GM12878 (cell line): ENCODE measurements around the gene PRKAG3. TPM values are rescaled to one million over a fixed set of nuclear protein-coding genes. Genes with fewer than 3 reads are reported as not detected.

ENCODE experiments used
- ATAC-seq: fragments of 200-7000 bp; cut with Tn5 transposase; 3 replicates; pipeline ENCODE4 v1.9.1; 2020; ENCODE audit warnings: mild to moderate bottlenecking, moderate library complexity
- BruUV-seq: library from RNA; stranded (reverse); fragments of 400-500 nt; replicated peaks from 2 replicates; lab custom pipeline; 2021; lab: Mats Ljungman, UMichigan
- CTCF ChIA-PET: fragments of 300-600 bp; sonication (Branson Sonifier 250); formaldehyde crosslinking; extraction: SDS; loops from one replicate; lab custom pipeline; 2021; ENCODE audit warnings: inconsistent platforms; lab: Yijun Ruan, JAX
- POLR2A ChIA-PET: fragments of 350-600 bp; formaldehyde crosslinking; extraction: SDS; loops from one replicate; lab custom pipeline; 2021; ENCODE audit warnings: inconsistent platforms; lab: Charles Lee
- RAD21 ChIA-PET: fragments of 300-600 bp; sonication (Branson Sonifier 250); formaldehyde crosslinking; loops from one replicate; lab custom pipeline; 2023; ENCODE audit warnings: antibody characterized with exemption; ENCODE audit not compliant: unreplicated experiment; lab: Charles Lee
- SMC1A ChIA-PET: fragments of 300-600 bp; sonication (Branson Sonifier 250); formaldehyde crosslinking; loops from one replicate; lab custom pipeline; 2023; ENCODE audit not compliant: unreplicated experiment, uncharacterized antibody; lab: Charles Lee
- DNase-seq: peaks from one replicate; pipeline ENCODE4 v3.0.0-alpha.2; 2011; ENCODE audit warnings: low read depth, low spot score
- FAIRE-seq: peaks from 3 replicates; lab custom pipeline; 2011; peaks lifted over from hg19 to GRCh38; lab: Jason Lieb, UNC
- H2AFZ ChIP-seq: 2 replicates; pipeline ENCODE4 v1.6.0; 2011; ENCODE audit warnings: low read depth, low read length, control low read depth; ENCODE audit not compliant: control insufficient read depth
- H3K27ac ChIP-seq: 2 replicates; pipeline ENCODE4 v1.5.1; 2011; ENCODE audit warnings: control low read depth; ENCODE audit not compliant: control insufficient read depth, insufficient read depth
- H3K27me3 ChIP-seq, 2 experiments: replicated peaks in 1 of 2; 2 replicates each; pipeline versions ENCODE4 v1.6.0 to v1.6.1; 2011; ENCODE audit warnings: low read length in 1 of 2; ENCODE audit not compliant: control insufficient read depth in 2 of 2, insufficient read depth in 2 of 2
- H3K36me3 ChIP-seq, 2 experiments: 2 replicates each; pipeline ENCODE4 v1.5.1; 2011; ENCODE audit warnings: low read length in 1 of 2; ENCODE audit not compliant: control insufficient read depth in 2 of 2, insufficient read depth in 2 of 2
- H3K4me1 ChIP-seq: 2 replicates; pipeline ENCODE4 v1.6.1; 2011; ENCODE audit warnings: mild to moderate bottlenecking, low read length, moderate library complexity, mixed read lengths; ENCODE audit not compliant: control insufficient read depth, insufficient read depth
- H3K4me2 ChIP-seq: 2 replicates; pipeline ENCODE4 v1.6.0; 2011; ENCODE audit warnings: control low read depth; ENCODE audit not compliant: control insufficient read depth, insufficient read depth
- H3K4me3 ChIP-seq: fragments of 200-600 bp; sonication (generic); 2 replicates; pipeline ENCODE4 v1.5.1; 2016
- H3K79me2 ChIP-seq: 2 replicates; pipeline ENCODE4 v1.6.0; 2011; ENCODE audit warnings: low read length; ENCODE audit not compliant: control insufficient read depth, insufficient read depth
- H3K9ac ChIP-seq: 2 replicates; pipeline ENCODE4 v1.8.0; 2011; ENCODE audit warnings: low read length, control low read depth, mixed read lengths; ENCODE audit not compliant: control insufficient read depth, insufficient read depth
- H3K9me3 ChIP-seq: replicated peaks from 3 replicates; pipeline ENCODE4 v1.5.1; 2011; ENCODE audit warnings: mild to moderate bottlenecking, low read length; ENCODE audit not compliant: control insufficient read depth, insufficient read depth
- H4K20me1 ChIP-seq: 2 replicates; pipeline ENCODE4 v1.6.0; 2011; ENCODE audit not compliant: control insufficient read depth, insufficient read depth
- CHD2 ChIP-seq: IDR thresholded peaks from 2 replicates; pipeline ENCODE4 v1.6.1; 2011; ENCODE audit warnings: low read depth, low read length, improper control_type of control experiment, borderline replicate concordance
- FOXM1 ChIP-seq: IDR thresholded peaks from 2 replicates; pipeline ENCODE4 v1.6.1; 2012; ENCODE audit warnings: low read depth, mild to moderate bottlenecking, inconsistent platforms, low read length, moderate library complexity
- JUND ChIP-seq: IDR thresholded peaks from 2 replicates; pipeline ENCODE4 v1.6.1; 2012; ENCODE audit warnings: low read depth, mild to moderate bottlenecking, low read length, improper control_type of control experiment, moderate library complexity
- RB1 ChIP-seq: fragments of 450-650 bp; formaldehyde crosslinking; IDR thresholded peaks from 2 replicates; pipeline ENCODE4 v1.6.1; 2017; ENCODE audit warnings: mild to moderate bottlenecking, borderline replicate concordance
- WGBS: methylation state at CpG from one replicate; pipeline ENCODE4 v1.1.6; 2016; ENCODE audit warnings: low lambda C conversion rate; ENCODE audit not compliant: insufficient replicate concordance, insufficient coverage; ENCODE audit errors: missing lambda C conversion rate; 5-methylcytosine and 5-hydroxymethylcytosine counted together
- in situ Hi-C: fragments of 300-500 bp; cut with MboI; formaldehyde crosslinking; loops from 9 replicates; pipeline ENCODE4 v1.14.3; 2018; ENCODE audit warnings: mixed read lengths
- intact Hi-C: fragments of 100-400 bp; cut with micrococcal nuclease; formaldehyde crosslinking; loops from one replicate; pipeline ENCODE4 v1.14.2; 2022; ENCODE audit not compliant: unreplicated experiment
- polyA plus RNA-seq, 11 experiments: library from polyadenylated mRNA; depleted of rRNA in 4 of 11; unstranded in 6 of 11; stranded (reverse) in 5 of 11; fragments of >200 nt; fragmentation: Nextera tagmentation in 4 of 11; fragmentation: Illumina TruSeq in 1 of 11; extraction: Ambion mirVana in 4 of 11; extraction: Trizol in 1 of 11; gene quantifications; 1 replicate in 1 of 11; 2 replicates in 10 of 11; pipeline versions ENCODE4 v1.2.1 to v1.2.3, GENCODE V29; 2011 to 2016; ENCODE audit warnings: inconsistent platforms in 2 of 11, missing spikeins in 2 of 11, low read depth in 1 of 11
- total RNA-seq, 4 experiments: library from RNA; depleted of rRNA in 3 of 4; stranded (reverse); fragments of >200 nt in 3 of 4; fragmentation: Illumina TruSeq in 1 of 4; extraction: Trizol in 1 of 4; gene quantifications; 2 replicates each; pipeline versions ENCODE4 v1.2.1 to v1.2.3, GENCODE V29; 2013 to 2021
- TF ChIP-seq, protein P1 (sequence below): IDR thresholded peaks from 2 replicates; pipeline ENCODE4 v1.6.1; 2011; ENCODE audit warnings: borderline replicate concordance, low read depth, mild to moderate bottlenecking, moderate library complexity, mixed read lengths, low read length; ENCODE audit not compliant: insufficient read depth; ENCODE audit errors: extremely low read length

PRKAG3 gene
- total and polyA plus RNA-seq, 10 of the 15 experiments (the other 5 are each of a cell fraction or from before 2014, with no cell fraction given) = 0.04 to 0.12 (median 0.06) TPM; not detected in 7

DNA sequence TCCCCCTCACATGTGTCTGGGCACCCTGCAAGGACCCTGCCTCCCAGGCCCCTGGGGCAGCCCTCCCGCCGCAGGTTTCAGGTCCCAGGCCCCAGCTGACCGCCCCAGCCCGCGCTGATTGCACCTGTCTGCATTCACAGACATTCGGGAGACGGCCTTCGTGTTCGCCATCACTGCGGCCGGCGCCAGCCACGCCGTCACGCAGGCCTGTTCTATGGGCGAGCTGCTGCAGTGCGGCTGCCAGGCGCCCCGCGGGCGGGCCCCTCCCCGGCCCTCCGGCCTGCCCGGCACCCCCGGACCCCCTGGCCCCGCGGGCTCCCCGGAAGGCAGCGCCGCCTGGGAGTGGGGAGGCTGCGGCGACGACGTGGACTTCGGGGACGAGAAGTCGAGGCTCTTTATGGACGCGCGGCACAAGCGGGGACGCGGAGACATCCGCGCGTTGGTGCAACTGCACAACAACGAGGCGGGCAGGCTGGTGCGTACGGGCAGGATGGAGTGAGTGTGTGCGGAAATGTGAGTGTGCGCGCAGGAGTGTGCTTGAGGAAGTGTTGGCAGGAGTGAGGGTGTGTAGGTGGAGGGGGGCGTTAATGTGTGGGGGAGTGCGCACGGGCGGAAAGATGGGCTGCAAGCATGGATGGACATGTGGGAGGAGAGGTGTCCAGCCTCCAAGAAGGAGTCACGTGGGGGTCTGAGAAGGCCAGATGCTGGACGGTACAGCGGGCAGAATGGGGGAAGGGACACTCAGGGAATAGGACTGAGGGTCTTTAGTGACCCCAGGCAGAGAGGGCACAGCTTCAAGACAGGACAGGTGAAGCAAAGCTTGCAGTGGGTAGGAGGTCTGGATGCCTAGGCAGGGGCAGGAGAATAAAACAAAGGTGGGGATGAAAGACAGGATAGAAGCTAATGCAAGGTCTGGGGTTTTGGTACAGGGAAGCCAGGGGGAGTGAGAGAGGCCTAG, 40.0 kb upstream of the PRKAG3 start:
- Histone ChIP-seq H3K27me3 (peaks cover 13 to 30% of the 10 kb centered on the region in 2 experiments), H2AFZ (peak overlapping the region; percentile 15), H3K4me1 (peaks cover 21% of the 10 kb centered on the region), H3K4me3 (no peak overlapping the region), H4K20me1 (no peaks in the 10 kb centered on the region), H3K79me2 (no peaks in the 10 kb centered on the region), H3K9ac (no peak overlapping the region), H3K36me3 (no peaks in the 10 kb centered on the region), H3K4me2 (peak overlapping the region; percentile 44), H3K27ac (no peak overlapping the region), H3K9me3 (no peaks in the 10 kb centered on the region)
- SMC1A ChIA-PET = interaction anchor here (0.7 to 1.9 kb wide), 3 partner anchors 8 to 108 kb away, joined by 3 to 5 read pairs (median 4); partner anchors contain the start of gene WNT10A
- no TSS peak for BruUV-seq
- in situ Hi-C loops = no loop called here
- CTCF ChIA-PET = interaction anchor here (21.9 kb wide), 1 partner anchor 29 kb away, joined by 1364 read pairs; no protein-coding TSS in a partner anchor
- TF ChIP-seq, protein P1, sequence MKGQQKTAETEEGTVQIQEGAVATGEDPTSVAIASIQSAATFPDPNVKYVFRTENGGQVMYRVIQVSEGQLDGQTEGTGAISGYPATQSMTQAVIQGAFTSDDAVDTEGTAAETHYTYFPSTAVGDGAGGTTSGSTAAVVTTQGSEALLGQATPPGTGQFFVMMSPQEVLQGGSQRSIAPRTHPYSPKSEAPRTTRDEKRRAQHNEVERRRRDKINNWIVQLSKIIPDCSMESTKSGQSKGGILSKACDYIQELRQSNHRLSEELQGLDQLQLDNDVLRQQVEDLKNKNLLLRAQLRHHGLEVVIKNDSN = peak; percentile 38
- no peak for TF ChIP-seq RB1
- no peak for TF ChIP-seq FOXM1
- no peak for TF ChIP-seq CHD2
- no peak for TF ChIP-seq JUND
- no peak for FAIRE-seq
- POLR2A ChIA-PET = interaction anchor here (0.5 kb wide), 1 partner anchor 212 kb away, joined by 3 read pairs; the partner anchor contains the start of genes BCS1L and ZNF142
- 4% methylated on average over 59 of the region's 60 CpGs for WGBS
- no peak for ATAC-seq
- DNase-seq = no peak
- intact Hi-C loops = no loop called here
- RAD21 ChIA-PET = interaction anchor here (2.1 kb wide), 1 partner anchor 26 kb away, joined by 11 read pairs; no protein-coding TSS in a partner anchor
